ENCODE data around the gene CLNK.

DNA sequence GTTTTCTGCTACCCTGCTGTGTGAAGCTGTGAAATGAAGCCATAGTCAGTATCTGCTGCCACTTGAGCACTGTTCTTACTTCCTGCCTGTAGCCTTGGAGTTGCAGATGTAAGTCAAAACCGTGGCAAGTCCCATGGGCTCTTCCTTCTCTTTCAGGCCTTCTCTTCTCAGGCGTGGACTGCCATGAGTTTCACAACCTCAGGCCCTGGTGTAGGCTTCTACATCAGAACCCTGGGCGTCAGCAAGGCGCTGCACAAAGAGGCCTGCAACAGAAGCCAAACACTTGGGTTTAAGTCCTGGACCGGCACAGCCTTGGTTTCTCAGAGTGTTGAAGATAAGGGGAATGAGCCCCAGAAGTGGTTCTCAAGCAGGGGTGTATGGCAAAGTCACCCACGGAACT lies 229.8 kb downstream of the CLNK start:
- TF ChIP-seq CTCF (IDR thresholded peaks at IDR 0.05), result no peak
- TF ChIP-seq POLR2A (IDR thresholded peaks at IDR 0.05), result no peak
